Measurements from ENCODE around the gene TCHP. TPM values are rescaled to one million over a fixed set of nuclear protein-coding genes. Genes with fewer than 3 reads are reported as not detected.

The TCHP gene
- polyA plus RNA-seq, 1 donor from 2014 or later, result 12.8 TPM

DNA sequence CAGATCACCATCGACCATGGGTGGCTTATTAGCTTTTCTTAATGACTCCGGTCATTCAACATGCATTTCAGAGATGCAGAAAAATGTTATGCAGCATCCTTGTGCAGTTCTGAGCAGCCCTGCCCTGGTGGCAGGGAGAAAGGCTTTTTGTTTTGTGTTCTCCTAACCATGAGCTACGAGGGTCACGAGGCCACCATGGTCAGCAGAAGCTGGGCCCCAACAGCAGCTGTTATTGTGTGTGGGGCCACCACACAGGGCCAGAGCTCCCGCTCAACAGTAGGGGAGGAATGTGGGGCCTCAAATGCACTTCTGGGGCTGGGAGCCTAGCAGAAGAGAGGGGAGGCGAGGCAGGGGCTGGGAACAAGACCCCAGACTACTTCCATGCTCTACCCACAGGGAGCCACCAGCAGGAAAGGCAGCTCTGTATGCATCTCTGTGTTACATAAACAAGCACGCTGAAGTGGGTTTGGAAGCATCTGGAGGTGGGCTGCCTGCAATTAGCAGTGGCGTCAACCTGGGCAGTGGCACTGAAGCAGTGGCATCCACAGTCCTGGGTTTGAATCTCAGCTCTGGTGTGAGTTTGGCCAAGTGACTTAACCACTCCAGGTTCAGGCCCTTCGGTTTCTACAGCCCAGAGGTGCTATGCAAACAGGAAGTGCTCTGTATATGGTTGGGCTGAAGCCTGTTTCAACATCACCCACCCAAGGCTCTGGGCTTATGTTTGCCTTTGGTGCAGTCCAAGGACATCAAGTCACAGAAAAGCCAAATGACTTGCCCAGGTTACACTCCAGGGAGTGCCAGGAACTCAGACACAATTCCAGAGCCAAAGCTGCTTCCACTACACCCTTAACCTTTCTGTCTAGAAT, 36.0 kb upstream of the TCHP start:
- Histone ChIP-seq H3K36me3 (ENCODE audit: insufficient read depth, low read length) (no peaks in the 10 kb centered on the region), H3K9ac (ENCODE audit: low read length) (no peak overlapping the region), H3K27ac (ENCODE audit: low read length) (no peak overlapping the region), H3K27me3 (ENCODE audit: insufficient read depth, low read depth, low read length) (no peaks in the 10 kb centered on the region), H3K4me3 (ENCODE audit: low read length) (no peak overlapping the region), H3K4me2 (ENCODE audit: low read length) (no peak overlapping the region), H3K9me3 (ENCODE audit: low read length) (no peaks in the 10 kb centered on the region), H3F3A (ENCODE audit: insufficient read depth, low read length, poor library complexity, severe bottlenecking) (no peaks in the 10 kb centered on the region), H2AFZ (ENCODE audit: low read depth, low read length) (no peak overlapping the region), H3K9me2 (ENCODE audit: insufficient read depth, low read length) (no peaks in the 10 kb centered on the region), H3K79me2 (replicated peaks; ENCODE audit: insufficient read depth, low read length) (no peaks in the 10 kb centered on the region), H4K20me1 (ENCODE audit: insufficient read depth) (no peaks in the 10 kb centered on the region)
- TF ChIP-seq, protein P1, sequence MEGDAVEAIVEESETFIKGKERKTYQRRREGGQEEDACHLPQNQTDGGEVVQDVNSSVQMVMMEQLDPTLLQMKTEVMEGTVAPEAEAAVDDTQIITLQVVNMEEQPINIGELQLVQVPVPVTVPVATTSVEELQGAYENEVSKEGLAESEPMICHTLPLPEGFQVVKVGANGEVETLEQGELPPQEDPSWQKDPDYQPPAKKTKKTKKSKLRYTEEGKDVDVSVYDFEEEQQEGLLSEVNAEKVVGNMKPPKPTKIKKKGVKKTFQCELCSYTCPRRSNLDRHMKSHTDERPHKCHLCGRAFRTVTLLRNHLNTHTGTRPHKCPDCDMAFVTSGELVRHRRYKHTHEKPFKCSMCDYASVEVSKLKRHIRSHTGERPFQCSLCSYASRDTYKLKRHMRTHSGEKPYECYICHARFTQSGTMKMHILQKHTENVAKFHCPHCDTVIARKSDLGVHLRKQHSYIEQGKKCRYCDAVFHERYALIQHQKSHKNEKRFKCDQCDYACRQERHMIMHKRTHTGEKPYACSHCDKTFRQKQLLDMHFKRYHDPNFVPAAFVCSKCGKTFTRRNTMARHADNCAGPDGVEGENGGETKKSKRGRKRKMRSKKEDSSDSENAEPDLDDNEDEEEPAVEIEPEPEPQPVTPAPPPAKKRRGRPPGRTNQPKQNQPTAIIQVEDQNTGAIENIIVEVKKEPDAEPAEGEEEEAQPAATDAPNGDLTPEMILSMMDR (IDR thresholded peaks at IDR 0.05; ENCODE audit: poor library complexity, severe bottlenecking), result no peak
- TF ChIP-seq MXI1 (conservative IDR thresholded peaks at IDR 0.05; ENCODE audit: poor library complexity, severe bottlenecking), result no peak
- TF ChIP-seq RAD21 (conservative IDR thresholded peaks at IDR 0.05), result no peak
- no peak for TF ChIP-seq TAF1 (IDR thresholded peaks at IDR 0.05; ENCODE audit: low read depth)
- TF ChIP-seq, protein P2, sequence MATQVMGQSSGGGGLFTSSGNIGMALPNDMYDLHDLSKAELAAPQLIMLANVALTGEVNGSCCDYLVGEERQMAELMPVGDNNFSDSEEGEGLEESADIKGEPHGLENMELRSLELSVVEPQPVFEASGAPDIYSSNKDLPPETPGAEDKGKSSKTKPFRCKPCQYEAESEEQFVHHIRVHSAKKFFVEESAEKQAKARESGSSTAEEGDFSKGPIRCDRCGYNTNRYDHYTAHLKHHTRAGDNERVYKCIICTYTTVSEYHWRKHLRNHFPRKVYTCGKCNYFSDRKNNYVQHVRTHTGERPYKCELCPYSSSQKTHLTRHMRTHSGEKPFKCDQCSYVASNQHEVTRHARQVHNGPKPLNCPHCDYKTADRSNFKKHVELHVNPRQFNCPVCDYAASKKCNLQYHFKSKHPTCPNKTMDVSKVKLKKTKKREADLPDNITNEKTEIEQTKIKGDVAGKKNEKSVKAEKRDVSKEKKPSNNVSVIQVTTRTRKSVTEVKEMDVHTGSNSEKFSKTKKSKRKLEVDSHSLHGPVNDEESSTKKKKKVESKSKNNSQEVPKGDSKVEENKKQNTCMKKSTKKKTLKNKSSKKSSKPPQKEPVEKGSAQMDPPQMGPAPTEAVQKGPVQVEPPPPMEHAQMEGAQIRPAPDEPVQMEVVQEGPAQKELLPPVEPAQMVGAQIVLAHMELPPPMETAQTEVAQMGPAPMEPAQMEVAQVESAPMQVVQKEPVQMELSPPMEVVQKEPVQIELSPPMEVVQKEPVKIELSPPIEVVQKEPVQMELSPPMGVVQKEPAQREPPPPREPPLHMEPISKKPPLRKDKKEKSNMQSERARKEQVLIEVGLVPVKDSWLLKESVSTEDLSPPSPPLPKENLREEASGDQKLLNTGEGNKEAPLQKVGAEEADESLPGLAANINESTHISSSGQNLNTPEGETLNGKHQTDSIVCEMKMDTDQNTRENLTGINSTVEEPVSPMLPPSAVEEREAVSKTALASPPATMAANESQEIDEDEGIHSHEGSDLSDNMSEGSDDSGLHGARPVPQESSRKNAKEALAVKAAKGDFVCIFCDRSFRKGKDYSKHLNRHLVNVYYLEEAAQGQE (IDR thresholded peaks at IDR 0.05; ENCODE audit: borderline replicate concordance), result no peak
- no peak for TF ChIP-seq POLR2AphosphoS5 (IDR thresholded peaks at IDR 0.05)
- TF ChIP-seq EP300 (conservative IDR thresholded peaks at IDR 0.05; ENCODE audit: poor library complexity, severe bottlenecking), result no peak
- TF ChIP-seq SMC3 (conservative IDR thresholded peaks at IDR 0.05; ENCODE audit: poor library complexity), result no peak
- TF ChIP-seq EZH2 (IDR thresholded peaks at IDR 0.05; ENCODE audit: borderline replicate concordance, insufficient read depth, low read length, poor library complexity, severe bottlenecking), result no peak

DNA sequence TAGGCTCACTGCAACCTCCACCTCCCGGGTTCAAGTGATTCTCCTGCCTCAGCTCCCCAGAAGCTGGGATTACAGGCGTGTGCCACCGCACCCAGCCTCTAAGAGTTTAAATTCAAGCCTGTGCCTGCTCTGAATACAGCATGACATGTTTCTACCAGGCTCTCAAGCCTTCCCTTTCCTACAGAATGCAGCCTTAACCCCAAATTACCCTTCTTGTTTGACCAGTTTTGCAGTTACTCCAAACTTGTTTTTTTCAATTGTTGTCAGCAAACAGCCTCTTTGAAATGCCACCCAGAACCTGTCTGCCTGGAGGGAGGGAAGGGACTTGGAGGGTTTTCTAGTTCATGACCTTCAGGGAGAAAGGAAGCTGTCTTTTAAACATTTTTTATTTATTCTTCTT, 35.2 kb upstream of the TCHP start:
- Histone ChIP-seq H3K27me3 (ENCODE audit: insufficient read depth, low read depth, low read length) (no peaks in the 10 kb centered on the region), H3K79me2 (replicated peaks; ENCODE audit: insufficient read depth, low read length) (no peaks in the 10 kb centered on the region), H3K4me2 (ENCODE audit: low read length) (no peak overlapping the region), H4K20me1 (ENCODE audit: insufficient read depth) (no peaks in the 10 kb centered on the region), H3F3A (ENCODE audit: insufficient read depth, low read length, poor library complexity, severe bottlenecking) (no peaks in the 10 kb centered on the region), H3K9me2 (ENCODE audit: insufficient read depth, low read length) (no peaks in the 10 kb centered on the region), H3K27ac (ENCODE audit: low read length) (no peak overlapping the region), H3K9me3 (ENCODE audit: low read length) (no peaks in the 10 kb centered on the region), H3K9ac (ENCODE audit: low read length) (no peak overlapping the region), H2AFZ (ENCODE audit: low read depth, low read length) (no peak overlapping the region), H3K4me3 (ENCODE audit: low read length) (no peak overlapping the region), H3K36me3 (ENCODE audit: insufficient read depth, low read length) (no peaks in the 10 kb centered on the region)
- TF ChIP-seq, protein P1 (IDR thresholded peaks at IDR 0.05; ENCODE audit: poor library complexity, severe bottlenecking), result no peak
- TF ChIP-seq, protein P2 (IDR thresholded peaks at IDR 0.05; ENCODE audit: borderline replicate concordance), result no peak
- TF ChIP-seq POLR2AphosphoS5 (IDR thresholded peaks at IDR 0.05), result no peak
- TF ChIP-seq RAD21 (conservative IDR thresholded peaks at IDR 0.05), result no peak
- no peak for TF ChIP-seq EZH2 (IDR thresholded peaks at IDR 0.05; ENCODE audit: borderline replicate concordance, insufficient read depth, low read length, poor library complexity, severe bottlenecking)
- TF ChIP-seq MXI1 (conservative IDR thresholded peaks at IDR 0.05; ENCODE audit: poor library complexity, severe bottlenecking), result no peak
- TF ChIP-seq EP300 (conservative IDR thresholded peaks at IDR 0.05; ENCODE audit: poor library complexity, severe bottlenecking), result no peak
- no peak for TF ChIP-seq SMC3 (conservative IDR thresholded peaks at IDR 0.05; ENCODE audit: poor library complexity)
- TF ChIP-seq TAF1 (IDR thresholded peaks at IDR 0.05; ENCODE audit: low read depth), result no peak
